Urinary bladder (tissue), 4 donors: ENCODE results near the gene TYK2. TPM values are rescaled to one million over a fixed set of nuclear protein-coding genes. Genes with fewer than 3 reads are reported as not detected.

Experiments
- DNase-seq: peaks from one replicate; pipeline ENCODE4 v3.0.0-alpha.2; 2015; ENCODE audit errors: extremely low spot score
- H3K27ac ChIP-seq: one replicate; pipeline ENCODE4 v1.5.1; 2013; ENCODE audit warnings: low read depth, mild to moderate bottlenecking, moderate library complexity
- H3K36me3 ChIP-seq: one replicate; pipeline ENCODE4 v1.6.1; 2013; ENCODE audit warnings: mild to moderate bottlenecking, moderate library complexity; ENCODE audit not compliant: insufficient read depth
- H3K4me1 ChIP-seq: one replicate; pipeline ENCODE4 v1.6.1; 2013; ENCODE audit warnings: mild to moderate bottlenecking, moderate library complexity; ENCODE audit not compliant: insufficient read depth
- H3K4me3 ChIP-seq: one replicate; pipeline ENCODE4 v1.5.1; 2013; ENCODE audit warnings: low read depth, low read length
- WGBS: extraction: QIAGEN DNeasy Blood & Tissue Kit; methylation state at CpG from one replicate; pipeline ENCODE4 v1.1.7; 2013; 5-methylcytosine and 5-hydroxymethylcytosine counted together
- polyA plus RNA-seq: library from polyadenylated mRNA; stranded (reverse); fragments of 200-250 nt; gene quantifications from one replicate; pipeline ENCODE4 v1.2.3, GENCODE V29; 2013
- total RNA-seq: library from RNA; depleted of rRNA; stranded (reverse); fragments of >200 nt; gene quantifications from one replicate; pipeline ENCODE4 v1.2.3, GENCODE V29; 2014
- donor health status: healthy with polysubstance abuse.
- donor health status: healthy.

TYK2 gene
- total RNA-seq (55.5 TPM), polyA plus RNA-seq (72.1 TPM)

DNA sequence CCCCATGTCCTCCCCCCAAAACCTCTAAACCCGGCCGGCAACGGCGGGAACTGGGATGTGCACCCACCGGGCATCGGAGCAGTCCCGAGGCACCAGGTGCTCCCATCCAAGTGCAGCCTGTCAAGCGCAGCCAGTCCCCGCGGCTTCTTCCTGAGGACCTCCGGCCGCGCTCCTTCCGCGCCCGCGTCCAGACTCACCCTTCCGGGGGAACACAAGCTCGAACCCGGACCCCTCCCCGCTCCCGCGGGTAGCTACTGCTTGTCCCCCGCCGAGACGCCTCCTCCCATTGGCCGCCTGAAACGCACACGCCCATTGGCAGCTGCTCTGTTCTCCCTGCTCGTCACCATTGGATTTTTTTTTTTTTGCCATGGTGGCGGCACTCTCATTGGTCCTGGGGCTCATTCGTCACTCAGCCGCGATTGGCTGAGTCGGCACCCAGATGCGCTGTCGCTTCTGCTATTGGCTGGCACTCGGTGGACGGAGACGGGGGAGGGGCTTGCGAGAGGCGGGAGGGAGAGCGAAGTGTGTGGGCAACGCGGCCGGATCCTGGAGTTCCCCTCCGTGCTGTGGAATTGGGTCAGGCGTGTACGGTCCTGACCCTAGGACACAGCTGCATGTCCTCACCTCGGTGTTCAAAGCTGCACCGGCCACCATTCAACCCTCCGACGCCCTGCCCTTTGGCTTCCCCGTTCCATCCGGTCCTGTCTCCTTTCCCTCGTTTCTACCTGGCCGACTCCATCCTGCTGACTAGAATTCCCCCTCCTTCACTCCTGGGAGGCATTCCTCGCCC, at the start of gene TYK2:
TSS of gene TYK2 (minus strand) at position 260 of the 790 bp plus-strand sequence. CDS start 2,166 bp downstream, outside the sequence.
- Histone ChIP-seq H3K36me3 (no peaks in the 10 kb centered on the region), H3K27ac (peak within 1 kb of the TSS; percentile 64), H3K4me3 (peak within 1 kb of the TSS; percentile 75), H3K4me1 (no peaks in the 10 kb centered on the region)
- under 1% methylated on average over 58 of the region's 58 CpGs for WGBS
- DNase-seq: peak; percentile 96

DNA sequence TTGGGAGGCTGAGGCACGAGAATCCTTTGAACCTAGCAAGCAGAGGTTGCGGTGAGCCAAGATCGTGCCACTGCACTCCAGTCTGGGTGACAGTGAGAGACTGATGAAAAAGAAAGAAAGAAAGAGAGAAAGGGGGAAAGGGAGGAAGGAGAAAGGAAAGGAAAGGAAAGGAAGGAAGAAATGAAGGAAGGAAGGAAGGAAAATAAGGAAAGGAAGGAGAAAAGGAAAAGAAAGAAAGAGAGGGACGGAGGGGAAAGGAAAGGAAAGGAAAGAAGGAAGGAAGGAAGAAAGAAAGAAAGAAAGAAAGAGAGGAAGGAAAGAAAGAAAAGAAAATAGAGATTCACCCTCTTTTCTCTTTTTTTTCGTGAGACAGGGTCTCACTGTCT, 48.6 kb upstream of the TYK2 start:
- H3K4me1 ChIP-seq: peaks cover 1% of the 10 kb centered on the region
- H3K27ac ChIP-seq: no peak overlapping the region
- DNase-seq: no peak
- 66% methylated on average over 5 of the region's 5 CpGs for WGBS
- no peak overlapping the region for H3K4me3 ChIP-seq
- no peaks in the 10 kb centered on the region for H3K36me3 ChIP-seq

DNA sequence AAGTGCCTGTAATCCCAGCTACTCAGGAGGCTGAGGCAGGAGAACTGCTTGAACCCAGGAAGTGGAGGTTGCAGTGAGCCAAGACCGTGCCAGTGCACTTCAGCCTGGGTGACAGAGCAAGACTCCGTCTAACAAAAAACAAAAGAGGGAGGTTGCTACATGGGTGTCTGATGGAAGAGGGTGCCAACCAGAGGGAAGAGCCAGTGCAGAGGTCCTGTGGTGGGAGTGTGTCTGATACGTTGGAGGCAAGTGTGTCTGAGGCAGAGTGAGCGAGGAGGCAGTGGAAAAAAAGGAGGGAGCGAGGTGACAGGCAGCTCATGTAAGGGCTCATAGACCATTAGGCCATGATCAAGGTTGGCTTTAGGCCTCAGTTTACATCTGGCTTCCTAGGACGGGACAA, 46.8 kb upstream of the TYK2 start:
- WGBS: 83% methylated on average over 6 of the region's 6 CpGs
- H3K36me3 ChIP-seq: no peaks in the 10 kb centered on the region
- DNase-seq: no peak
- H3K4me1 ChIP-seq: peaks cover 1% of the 10 kb centered on the region
- H3K4me3 ChIP-seq: no peak overlapping the region
- no peak overlapping the region for H3K27ac ChIP-seq

DNA sequence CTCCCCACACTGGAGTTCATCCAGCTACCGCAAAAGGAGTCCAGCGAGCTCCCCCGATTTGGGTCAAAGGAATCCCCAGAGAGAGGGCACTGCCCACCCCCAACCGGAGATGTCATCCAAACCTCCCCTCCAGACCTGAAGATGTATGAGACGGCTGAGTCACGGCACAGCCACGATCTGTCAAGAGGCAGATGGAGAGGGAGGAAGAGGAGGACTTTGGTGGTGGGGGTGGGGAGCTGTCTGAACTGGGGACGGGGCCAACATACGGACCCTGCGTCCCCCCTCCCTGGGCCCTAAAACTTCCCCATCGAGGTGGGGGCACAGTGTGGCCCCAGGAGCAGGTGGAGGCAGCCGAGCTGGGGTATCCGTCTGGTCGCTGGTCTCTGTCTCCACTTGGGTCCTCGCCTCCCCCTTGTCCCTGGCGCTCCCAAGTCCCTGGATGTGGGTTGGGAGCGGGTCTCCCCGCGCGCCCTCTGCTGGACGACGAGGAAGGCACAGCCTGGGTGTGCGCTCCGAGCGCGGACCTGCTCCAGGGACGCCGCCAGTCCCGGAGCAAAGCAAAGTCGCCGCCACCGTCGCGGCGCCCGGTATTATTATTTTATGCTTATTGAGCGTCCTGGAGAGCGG, 43.8 kb upstream of the TYK2 start:
- 2% methylated on average over 38 of the region's 38 CpGs for WGBS
- H3K4me3 ChIP-seq: no peak overlapping the region
- no peaks in the 10 kb centered on the region for H3K36me3 ChIP-seq
- H3K27ac ChIP-seq: no peak overlapping the region
- H3K4me1 ChIP-seq: no peaks in the 10 kb centered on the region
- no peak for DNase-seq

DNA sequence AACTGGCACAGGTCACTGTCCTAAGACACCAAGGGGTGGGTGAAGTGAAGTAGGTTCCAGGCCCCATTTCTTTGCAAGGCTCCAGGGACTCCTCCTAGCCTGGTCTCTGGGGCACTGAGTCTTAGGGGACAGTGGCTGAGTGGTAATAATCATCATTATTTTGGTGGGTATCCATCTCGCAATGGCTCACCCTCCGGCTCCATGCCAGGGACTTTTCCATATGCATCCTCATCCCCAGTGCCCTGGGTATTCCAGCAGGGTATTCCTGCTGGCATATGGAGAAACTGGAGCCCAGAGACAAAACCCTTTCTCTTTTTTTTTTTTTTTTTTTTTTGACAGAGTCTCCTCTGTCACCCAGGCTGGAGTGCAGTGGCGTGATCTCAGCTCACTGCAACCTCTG, 42.5 kb upstream of the TYK2 start:
- H3K27ac ChIP-seq: no peak overlapping the region
- H3K4me3 ChIP-seq: no peak overlapping the region
- DNase-seq: no peak
- H3K36me3 ChIP-seq: no peaks in the 10 kb centered on the region
- 77% methylated on average over 3 of the region's 3 CpGs for WGBS
- no peaks in the 10 kb centered on the region for H3K4me1 ChIP-seq

DNA sequence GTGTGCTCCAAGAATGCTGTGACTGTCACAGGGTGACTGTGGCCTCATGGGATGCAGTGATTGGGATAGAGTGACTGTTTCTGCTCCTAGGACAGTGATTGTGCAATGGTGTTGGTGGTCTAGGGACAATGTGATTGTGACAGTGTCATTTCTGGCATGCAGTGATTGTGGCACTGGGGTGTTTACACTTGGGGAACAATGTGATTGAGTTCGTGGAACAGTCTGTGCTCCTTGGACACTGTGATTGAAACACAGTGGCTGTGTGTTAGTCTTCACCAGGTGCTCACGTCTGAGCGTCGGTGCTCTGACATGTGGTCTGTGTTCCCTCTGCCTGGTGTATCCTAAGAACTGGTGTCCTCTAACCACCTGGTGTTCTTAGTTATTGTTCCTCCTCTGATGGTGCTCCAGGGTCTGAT, 41.7 kb upstream of the TYK2 start:
- H3K27ac ChIP-seq: no peak overlapping the region
- WGBS: 43% methylated on average over 4 of the region's 4 CpGs
- peaks cover 1% of the 10 kb centered on the region for H3K4me1 ChIP-seq
- H3K36me3 ChIP-seq: no peaks in the 10 kb centered on the region
- DNase-seq: no peak
- H3K4me3 ChIP-seq: no peak overlapping the region

DNA sequence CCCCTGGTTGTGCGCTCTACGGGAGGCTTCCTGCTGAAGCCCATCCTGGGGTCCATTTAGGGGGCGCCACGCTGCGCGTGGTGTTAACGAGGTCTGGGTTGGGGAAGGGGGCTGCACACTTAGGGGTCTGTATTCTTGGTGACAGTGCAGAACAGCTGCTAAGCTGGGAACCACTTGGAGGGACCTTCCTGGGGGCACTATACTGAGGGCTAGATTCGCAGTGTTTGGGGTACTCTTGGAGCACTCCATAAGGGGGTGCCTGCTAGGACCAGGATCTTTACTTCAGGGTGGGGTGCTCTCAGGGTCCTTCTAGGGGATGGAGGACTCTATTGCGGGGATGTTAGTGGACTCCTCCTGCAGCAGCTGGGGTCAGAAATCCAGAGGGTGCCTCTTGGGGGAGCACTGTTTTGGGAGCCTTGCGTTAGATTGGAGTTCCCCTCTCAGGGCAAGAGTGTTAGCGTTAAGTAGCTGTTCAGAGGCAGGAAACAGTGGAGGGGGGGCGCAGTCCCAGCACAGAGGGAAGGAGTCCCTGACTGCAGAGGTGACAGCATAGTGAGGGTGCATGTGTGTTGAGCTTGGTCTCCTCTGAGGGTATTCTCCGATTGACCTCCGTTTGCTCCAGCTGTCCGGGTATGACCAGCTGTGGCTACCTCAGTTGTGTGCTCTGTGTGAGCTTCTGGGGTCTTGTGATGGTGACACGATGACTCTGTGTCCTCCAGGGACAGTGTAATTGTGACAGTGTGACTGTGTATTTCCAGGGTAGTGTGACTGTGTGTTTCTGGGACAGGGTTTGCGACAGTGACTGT, 41.1 kb upstream of the TYK2 start:
- H3K27ac ChIP-seq: no peak overlapping the region
- DNase-seq: no peak
- 23% methylated on average over 17 of the region's 17 CpGs for WGBS
- H3K36me3 ChIP-seq: no peaks in the 10 kb centered on the region
- no peak overlapping the region for H3K4me3 ChIP-seq
- peaks cover 1% of the 10 kb centered on the region for H3K4me1 ChIP-seq

DNA sequence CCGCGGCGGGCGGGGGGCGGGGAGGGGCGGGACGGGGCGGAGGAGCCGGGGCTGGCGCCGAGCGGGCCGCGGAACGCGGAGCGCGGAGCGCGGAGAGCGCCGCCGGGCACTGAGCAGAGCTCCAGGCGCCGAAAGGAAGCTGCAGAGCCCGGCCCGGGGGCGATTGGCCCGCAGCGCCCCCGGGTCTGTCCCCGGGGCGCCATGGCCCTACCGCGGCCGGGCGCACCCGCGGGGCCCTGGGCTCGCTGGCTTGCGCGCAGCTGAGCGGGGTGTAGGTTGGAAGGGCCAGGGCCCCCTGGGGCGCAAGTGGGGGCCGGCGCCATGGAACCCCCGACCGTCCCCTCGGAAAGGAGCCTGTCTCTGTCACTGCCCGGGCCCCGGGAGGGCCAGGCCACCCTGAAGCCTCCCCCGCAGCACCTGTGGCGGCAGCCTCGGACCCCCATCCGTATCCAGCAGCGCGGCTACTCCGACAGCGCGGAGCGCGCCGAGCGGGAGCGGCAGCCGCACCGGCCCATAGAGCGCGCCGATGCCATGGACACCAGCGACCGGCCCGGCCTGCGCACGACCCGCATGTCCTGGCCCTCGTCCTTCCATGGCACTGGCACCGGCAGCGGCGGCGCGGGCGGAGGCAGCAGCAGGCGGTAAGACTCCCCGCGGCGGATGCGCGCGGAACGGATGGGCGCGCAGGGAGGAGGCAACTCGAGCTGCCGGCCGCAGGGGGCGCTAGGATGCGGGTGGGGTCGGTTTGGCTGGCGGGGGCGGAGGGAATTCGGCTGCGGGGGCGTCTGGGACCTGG, 40.3 kb upstream of the TYK2 start, which contains the start of gene PDE4A:
TSS of gene PDE4A (plus strand) at position 95 of the 796 bp plus-strand sequence. CDS start at position 322, 227 bp downstream.
- Histone ChIP-seq H3K4me3 (peak within 1 kb of the TSS; percentile 11), H3K4me1 (peaks cover 1% of the 10 kb centered on the region), H3K27ac (no peak within 1 kb of the TSS), H3K36me3 (no peaks in the 10 kb centered on the region)
- WGBS: under 1% methylated on average over 104 of the region's 104 CpGs
- DNase-seq: no peak

DNA sequence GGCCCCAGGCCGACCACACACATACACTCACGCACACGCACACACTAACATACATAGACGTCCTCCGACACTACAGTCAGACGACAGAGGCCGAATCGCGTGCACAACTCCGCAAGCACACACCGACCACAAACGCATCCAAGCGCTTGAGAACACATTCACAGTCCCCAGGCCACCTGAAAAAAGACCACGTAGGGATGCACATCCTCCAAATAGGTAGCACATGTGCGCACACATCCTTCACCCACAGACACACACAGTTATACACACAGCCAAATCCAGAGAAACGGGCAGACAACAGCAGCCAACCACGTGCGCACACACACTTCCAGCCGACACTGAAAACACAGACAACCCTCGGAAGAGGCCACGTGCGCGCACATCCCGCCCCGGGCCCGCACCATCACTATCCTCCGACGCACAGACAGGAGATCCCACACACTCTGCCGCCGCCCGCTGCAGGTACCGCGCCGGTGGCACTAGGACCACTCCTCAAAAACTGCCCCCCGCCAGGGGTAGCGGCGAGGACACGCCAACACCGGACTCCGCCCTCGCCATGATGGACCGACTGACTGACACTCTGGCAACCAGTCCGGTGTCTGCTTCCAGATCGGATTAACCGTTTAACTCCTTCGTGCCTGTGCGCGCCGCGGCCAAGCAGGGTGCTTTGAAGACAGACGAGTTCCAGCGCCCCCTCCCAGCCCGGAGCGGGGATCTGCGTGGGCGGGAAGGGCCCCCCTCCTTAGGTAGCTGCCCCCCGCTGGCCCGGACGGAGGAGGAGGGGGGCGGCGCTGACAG, 39.5 kb upstream of the TYK2 start:
- H3K36me3 ChIP-seq: no peaks in the 10 kb centered on the region

DNA sequence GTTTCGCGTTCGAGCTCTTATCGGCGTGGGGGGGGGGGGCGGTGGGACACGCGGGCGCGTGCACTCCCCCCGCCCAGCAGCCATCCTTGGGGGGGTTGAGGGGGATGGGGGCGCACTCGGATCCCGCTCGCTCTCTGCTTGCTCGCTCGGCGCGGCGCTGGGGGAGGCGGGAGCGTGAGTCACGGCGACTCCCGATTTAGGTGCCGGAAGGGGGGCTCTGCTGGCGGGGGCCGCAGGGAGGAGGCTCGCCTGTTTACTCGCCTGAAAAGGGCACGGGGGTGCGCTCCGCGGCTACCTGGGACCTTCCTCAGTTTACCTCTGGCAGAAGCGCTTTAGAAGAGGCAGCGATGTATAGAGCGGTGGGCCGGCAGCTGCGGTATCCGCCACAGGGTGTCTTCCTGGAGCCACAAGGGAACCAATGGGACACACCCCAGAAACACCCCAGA, 38.9 kb upstream of the TYK2 start:
- H3K27ac ChIP-seq: no peak overlapping the region
- no peak for DNase-seq
- H3K4me1 ChIP-seq: peaks cover 1% of the 10 kb centered on the region
- no peak overlapping the region for H3K4me3 ChIP-seq
- 1% methylated on average over 40 of the region's 40 CpGs for WGBS
- no peaks in the 10 kb centered on the region for H3K36me3 ChIP-seq

More for the DNA sequence above, 39.5 kb upstream of the TYK2 start:
- under 1% methylated on average over 61 of the region's 61 CpGs for WGBS
- Histone ChIP-seq H3K27ac (no peak overlapping the region), H3K4me3 (peak overlapping the region; percentile 11), H3K4me1 (peaks cover 1% of the 10 kb centered on the region)
- no peak for DNase-seq

DNA sequence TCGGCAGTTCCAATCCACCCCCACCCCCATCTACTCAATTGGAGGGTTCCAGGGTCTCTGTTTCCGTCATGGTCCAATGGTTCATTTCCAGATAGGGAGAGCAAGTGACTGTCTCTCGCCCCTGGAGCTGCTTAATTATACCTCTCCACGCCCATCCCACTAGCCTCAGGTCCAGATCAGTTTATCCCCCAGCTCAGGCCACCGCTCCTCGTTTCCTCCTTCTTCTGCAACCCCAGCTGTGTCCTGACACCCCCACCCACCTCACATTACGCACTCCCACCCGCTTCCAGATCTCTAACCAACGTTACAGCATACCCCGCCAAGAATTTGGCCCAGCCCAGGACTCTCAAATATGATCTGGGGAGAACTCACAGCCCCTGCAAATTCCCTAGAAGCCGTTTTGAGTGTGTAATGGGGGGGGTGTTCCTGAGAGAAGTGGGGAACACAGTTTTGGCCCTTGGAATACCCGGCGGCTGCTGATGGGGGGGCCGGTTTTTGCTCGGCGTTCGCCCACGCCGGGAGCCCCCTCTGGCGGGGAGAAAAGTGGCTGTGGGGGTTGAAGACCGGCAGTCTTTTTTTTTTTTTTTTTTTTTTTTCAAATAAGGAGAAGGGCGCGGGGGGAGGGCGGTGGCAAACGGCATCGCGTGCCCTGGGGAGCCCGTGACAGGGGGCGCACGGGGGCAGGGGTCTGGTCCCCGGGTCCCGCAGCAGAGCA, 38.3 kb upstream of the TYK2 start:
- H3K4me1 ChIP-seq: peaks cover 1% of the 10 kb centered on the region
- H3K27ac ChIP-seq: no peak overlapping the region
- no peak for DNase-seq
- 2% methylated on average over 32 of the region's 32 CpGs for WGBS
- H3K4me3 ChIP-seq: no peak overlapping the region
- H3K36me3 ChIP-seq: no peaks in the 10 kb centered on the region

DNA sequence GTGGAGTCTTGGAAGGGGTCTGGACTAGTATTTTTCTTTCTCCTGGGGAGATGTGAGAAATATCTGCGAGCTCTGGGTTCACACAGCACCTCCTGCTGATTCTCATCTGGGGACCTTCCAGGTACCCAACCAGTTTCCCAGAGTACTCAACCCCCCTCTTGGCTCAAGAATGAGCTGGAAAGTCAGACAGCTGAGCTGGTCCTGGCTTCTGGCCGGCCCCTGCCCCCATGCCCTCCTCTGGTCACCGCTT, 37.8 kb upstream of the TYK2 start:
- Histone ChIP-seq H3K36me3 (no peaks in the 10 kb centered on the region), H3K4me3 (no peak overlapping the region), H3K4me1 (peaks cover 1% of the 10 kb centered on the region), H3K27ac (no peak overlapping the region)
- no peak for DNase-seq
- 5% methylated on average over 3 of the region's 3 CpGs for WGBS
